Endothelial cell (in vitro differentiated cells): ENCODE results near the gene CDH24. TPM values are rescaled to one million over a fixed set of nuclear protein-coding genes. Genes with fewer than 3 reads are reported as not detected.

ENCODE experiments used
- DNase-seq: peaks from one replicate; pipeline ENCODE4 v3.0.0; 2021; ENCODE audit warnings: low spot score
- H3K27ac Mint-ChIP-seq: one replicate; pipeline ENCODE4 v1.8.0; 2021; ENCODE audit warnings: mixed read lengths, inconsistent platforms; ENCODE audit not compliant: unreplicated experiment
- H3K27me3 Mint-ChIP-seq: one replicate; pipeline ENCODE4 v1.8.0; 2021; ENCODE audit warnings: mild to moderate bottlenecking, moderate library complexity, mixed read lengths, inconsistent platforms; ENCODE audit not compliant: unreplicated experiment
- H3K36me3 Mint-ChIP-seq: one replicate; pipeline ENCODE4 v1.8.0; 2021; ENCODE audit warnings: mild to moderate bottlenecking, low read depth, mixed read lengths, inconsistent platforms; ENCODE audit not compliant: unreplicated experiment
- H3K4me1 Mint-ChIP-seq: one replicate; pipeline ENCODE4 v1.8.0; 2021; ENCODE audit warnings: mild to moderate bottlenecking, mixed read lengths, inconsistent platforms; ENCODE audit not compliant: unreplicated experiment
- H3K4me3 Mint-ChIP-seq: one replicate; pipeline ENCODE4 v1.8.0; 2021; ENCODE audit warnings: mild to moderate bottlenecking, mixed read lengths, inconsistent platforms; ENCODE audit not compliant: unreplicated experiment
- H3K9me3 Mint-ChIP-seq: one replicate; pipeline ENCODE4 v1.8.0; 2021; ENCODE audit warnings: mixed read lengths, inconsistent platforms; ENCODE audit not compliant: unreplicated experiment
- CTCF ChIP-seq: fragments of 200-600 bp; sonication (generic); IDR thresholded peaks from one replicate; pipeline ENCODE4 v1.5.0; 2021; ENCODE audit warnings: antibody characterized with exemption; ENCODE audit not compliant: unreplicated experiment
- total RNA-seq: library from RNA; stranded (reverse); fragmentation: NEBNext Ultra II Directional; extraction: Animal tissue kit (Norgen Biotek cat#: 25700); gene quantifications from one replicate; pipeline ENCODE4 v1.2.1, GENCODE V29; 2021; ENCODE audit not compliant: unreplicated experiment

Gene CDH24
- total RNA-seq, 1 donor from 2014 or later: 13.6 TPM

GRCh38 chr14:23104070-23104590 lies 46.8 kb upstream of the CDH24 start:
- Mint-ChIP-seq H3K36me3 (peaks cover 9% of the 10 kb centered on the region), H3K4me3 (peak overlapping the region; percentile 31), H3K27ac (no peak overlapping the region), H3K4me1 (peaks cover 37% of the 10 kb centered on the region), H3K27me3 (peaks cover 11% of the 10 kb centered on the region), H3K9me3 (no peaks in the 10 kb centered on the region)
- no peak for DNase-seq
- no peak for TF ChIP-seq CTCF

- H3K27me3 Mint-ChIP-seq: peaks cover 12% of the 10 kb centered on the region
- no peak overlapping the region for H3K4me3 Mint-ChIP-seq
- no peak overlapping the region for H3K27ac Mint-ChIP-seq
- H3K9me3 Mint-ChIP-seq: no peaks in the 10 kb centered on the region
- DNase-seq: no peak
- peaks cover 37% of the 10 kb centered on the region for H3K4me1 Mint-ChIP-seq
- TF ChIP-seq CTCF: no peak
- H3K36me3 Mint-ChIP-seq: peaks cover 14% of the 10 kb centered on the region
These were observed 46.3 kb upstream of the CDH24 start for GRCh38 chr14:23103581-23103980.

GRCh38 chr14:23102801-23103200 lies 45.5 kb upstream of the CDH24 start:
- Mint-ChIP-seq H3K27ac (no peak overlapping the region), H3K27me3 (peaks cover 12% of the 10 kb centered on the region), H3K4me1 (peaks cover 38% of the 10 kb centered on the region), H3K36me3 (peaks cover 14% of the 10 kb centered on the region), H3K9me3 (no peaks in the 10 kb centered on the region), H3K4me3 (no peak overlapping the region)
- no peak for TF ChIP-seq CTCF
- no peak for DNase-seq

GRCh38 chr14:23101986-23102625 lies 44.8 kb upstream of the CDH24 start:
- peaks cover 19% of the 10 kb centered on the region for H3K36me3 Mint-ChIP-seq
- no peak overlapping the region for H3K4me3 Mint-ChIP-seq
- no peak overlapping the region for H3K27ac Mint-ChIP-seq
- H3K27me3 Mint-ChIP-seq: peaks cover 11% of the 10 kb centered on the region
- no peak for TF ChIP-seq CTCF
- peaks cover 43% of the 10 kb centered on the region for H3K4me1 Mint-ChIP-seq
- DNase-seq: no peak
- H3K9me3 Mint-ChIP-seq: no peaks in the 10 kb centered on the region

- no peak for TF ChIP-seq CTCF
- Mint-ChIP-seq H3K4me1 (peaks cover 44% of the 10 kb centered on the region), H3K9me3 (no peaks in the 10 kb centered on the region), H3K36me3 (peaks cover 17% of the 10 kb centered on the region), H3K4me3 (no peak overlapping the region), H3K27ac (no peak overlapping the region), H3K27me3 (peaks cover 12% of the 10 kb centered on the region)
- DNase-seq: no peak
These were observed 44.1 kb upstream of the CDH24 start for GRCh38 chr14:23101213-23101970.
